HG02678 (cell line): Measurements from ENCODE around the gene ZNF205.

Experiments
- ATAC-seq: cut with Tn5 transposase; IDR thresholded peaks from one replicate; pipeline ENCODE4 v1.9.1; 2021; ENCODE audit warnings: mild to moderate bottlenecking, moderate library complexity; ENCODE audit not compliant: unreplicated experiment

Gene ZNF205

DNA sequence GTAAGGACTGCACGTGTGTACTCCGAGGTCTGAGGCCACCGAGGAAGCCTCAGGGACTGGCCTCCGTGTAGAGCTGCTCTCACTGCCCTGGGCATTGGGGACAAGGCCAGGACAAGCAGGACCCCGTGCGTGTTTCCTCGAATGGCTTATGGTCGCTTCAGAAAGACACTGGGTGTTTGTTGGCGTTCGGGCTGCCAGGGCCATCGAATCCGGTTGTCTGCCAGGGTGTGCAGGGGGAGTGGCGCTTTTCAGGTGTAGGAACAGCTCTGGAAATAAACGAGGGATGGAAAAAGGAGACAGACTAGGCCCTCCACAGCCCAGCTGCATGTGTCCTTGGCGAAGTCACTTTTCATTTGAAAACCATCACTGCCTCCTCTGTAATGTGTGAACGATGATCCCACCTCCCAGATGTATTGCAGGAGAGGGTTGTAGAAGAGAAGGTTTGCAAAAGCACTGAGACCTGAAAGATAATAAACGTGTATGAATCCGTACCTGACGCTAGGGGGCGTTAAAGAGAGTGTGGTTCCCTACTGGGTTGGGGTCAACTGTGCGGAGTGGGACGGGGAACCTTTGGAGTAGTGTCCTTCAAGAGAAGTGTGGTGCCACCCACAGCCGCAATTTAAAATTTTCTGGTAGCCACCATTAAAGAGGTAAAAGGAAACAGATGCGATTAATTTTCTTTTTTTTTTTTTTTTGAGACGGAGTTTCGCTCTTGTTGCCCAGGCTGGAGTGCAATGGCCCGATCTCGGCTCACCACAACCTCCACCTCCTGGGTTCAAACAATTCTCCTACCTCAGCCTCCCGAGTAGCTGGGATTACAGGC lies 11.2 kb upstream of the ZNF205 start:
- no peak for ATAC-seq

DNA sequence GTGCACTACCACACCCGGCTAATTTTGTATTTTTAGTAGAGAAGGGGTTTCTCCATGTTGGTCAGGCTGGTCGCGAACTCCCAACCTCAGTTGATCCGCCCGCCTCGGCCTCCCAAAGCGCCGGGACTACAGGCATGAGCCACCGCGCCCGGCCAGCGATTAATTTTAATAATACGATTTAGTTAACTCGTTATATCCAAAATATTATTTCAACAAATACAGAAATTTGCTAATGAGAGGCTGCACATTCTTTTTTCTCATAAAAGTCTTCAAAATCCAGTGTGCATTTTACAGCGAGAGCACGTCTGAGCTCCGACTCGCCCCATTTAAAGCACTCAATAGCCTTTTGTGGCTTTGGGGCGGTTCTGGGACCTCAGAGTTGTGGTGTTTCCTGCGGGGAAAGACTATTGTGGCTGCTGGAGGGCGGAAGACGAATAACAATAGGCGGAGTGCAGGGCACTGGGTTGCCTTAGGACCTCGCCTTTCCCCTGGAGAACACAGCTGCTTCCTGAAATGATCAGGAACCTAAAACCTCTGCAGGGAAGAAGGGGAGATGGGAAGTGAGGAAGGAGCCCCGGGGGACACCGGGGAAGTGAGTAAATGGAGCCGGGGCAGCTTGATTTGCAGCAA lies 10.4 kb upstream of the ZNF205 start:
- ATAC-seq = no peak

DNA sequence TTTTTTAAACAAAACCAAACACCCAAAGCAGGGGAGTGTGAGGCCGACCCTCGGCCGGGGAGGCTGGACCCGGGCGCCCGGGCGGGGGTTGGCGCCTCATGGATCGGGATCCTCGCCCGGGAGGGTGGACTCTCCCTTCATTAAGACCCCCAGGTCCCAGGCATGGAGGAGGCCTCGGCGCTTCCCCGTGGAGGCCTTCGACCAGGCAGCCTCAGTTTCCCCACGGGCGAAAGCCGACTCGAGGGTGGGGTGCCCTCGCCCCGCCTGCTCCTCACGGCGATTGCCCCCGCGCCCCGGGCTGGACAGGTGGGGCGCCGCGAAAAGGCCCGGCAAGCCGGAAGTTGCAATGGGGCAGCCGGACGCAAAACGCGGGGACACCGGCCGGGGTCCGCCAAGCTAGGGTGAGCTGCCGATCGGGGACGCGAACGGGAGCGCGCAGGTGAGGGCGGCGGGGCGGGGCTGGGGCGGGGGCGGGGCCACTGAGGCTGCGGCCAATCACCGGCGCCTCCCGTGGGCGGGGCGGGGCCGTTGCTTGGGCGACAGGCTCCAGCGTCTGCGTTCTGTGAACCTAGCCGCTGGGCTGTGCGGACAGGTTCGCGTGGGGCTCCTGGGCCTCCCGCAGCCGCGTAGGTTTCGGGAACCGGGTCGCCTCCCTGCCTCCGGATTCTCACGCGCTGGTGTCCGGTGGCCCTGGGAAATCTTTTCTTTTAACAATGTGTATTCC lies 6.0 kb upstream of the ZNF205 start:
- peak; percentile 89 for ATAC-seq

DNA sequence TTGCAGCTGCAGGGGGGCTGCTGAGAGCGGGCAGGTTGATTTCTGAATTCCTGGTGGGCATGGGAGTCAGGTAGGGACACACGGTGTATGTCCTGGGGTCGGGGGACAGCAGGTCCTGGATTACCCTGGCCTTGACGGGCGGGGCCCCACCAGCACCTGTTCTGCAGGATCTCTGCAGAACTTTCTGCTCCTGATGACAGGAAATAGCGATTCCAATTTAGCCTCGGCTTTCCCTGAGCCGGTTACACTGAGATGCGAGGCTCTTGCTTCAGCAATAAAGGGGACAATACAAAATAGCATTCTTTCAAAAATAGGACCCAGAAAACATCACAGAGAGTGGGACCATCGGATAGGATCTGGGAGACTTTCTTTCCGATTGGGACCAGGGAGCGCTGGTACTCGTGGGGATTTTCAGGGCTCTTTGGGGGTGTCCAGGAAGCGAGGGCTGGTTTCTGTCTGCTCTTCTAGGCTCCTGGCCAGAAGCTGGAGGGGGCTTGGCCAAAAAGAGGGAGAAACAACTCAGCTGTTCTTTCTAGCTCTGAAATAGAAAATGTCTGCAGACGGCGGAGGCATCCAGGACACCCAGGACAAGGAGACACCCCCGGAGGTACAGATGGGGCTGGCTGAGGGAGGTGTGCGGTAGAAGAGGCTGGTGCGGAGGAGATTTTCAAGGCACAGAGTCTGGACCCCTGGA lies 642 bp downstream of the ZNF205 start:
- ATAC-seq = no peak

DNA sequence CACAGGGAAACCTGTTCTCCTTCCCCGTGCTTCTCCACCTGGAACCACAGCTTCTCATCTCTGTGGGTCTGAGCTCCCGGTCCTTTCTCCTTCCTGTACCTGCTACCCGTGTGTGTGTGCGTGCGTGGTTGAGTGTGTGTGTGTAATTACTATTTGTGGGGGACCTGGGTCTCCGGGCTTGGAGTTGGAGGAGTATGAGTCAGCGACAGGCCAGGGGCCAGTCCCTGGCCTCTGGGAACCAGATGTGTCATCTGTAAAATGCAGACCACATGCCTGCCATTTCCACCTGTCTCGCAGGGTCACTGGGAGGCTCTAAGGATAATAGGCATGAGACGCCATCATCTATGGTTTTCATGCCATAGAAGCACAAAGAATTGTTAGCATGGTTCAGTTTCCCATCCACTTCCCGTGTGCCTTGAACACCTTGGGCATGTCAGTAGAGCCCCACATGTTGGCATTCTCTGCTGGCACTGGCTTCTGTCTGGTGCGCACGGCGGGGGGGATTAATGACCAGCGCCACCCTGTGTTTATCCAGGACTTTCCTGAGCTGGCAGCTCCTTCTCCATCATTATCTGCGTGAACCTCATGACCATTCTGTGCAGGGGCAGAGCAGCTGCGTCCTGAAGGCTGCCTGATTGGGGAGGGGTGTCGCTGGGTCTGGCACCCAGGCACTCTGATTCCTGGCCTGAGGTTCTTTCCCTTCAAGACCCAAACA lies 1.5 kb downstream of the ZNF205 start:
- no peak for ATAC-seq

DNA sequence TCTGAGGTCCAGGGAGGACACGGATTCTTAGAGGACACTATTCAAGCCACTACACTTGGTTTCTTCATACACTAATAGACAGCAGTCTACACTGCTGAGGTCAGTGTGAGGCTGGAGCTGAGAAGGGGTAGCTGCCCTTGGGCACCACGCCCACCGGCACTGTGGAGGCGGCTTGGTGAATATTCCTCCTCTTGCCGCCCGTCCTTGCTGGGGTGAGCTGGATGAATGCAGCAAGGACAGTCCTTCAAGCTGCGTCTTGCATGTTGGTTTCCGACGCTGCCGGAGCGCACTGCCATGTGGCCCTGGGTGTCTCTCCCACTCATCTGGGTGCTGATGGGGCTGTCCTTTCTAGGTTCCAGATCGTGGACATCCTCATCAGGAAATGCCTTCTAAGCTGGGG lies 2.6 kb downstream of the ZNF205 start:
- ATAC-seq = no peak

DNA sequence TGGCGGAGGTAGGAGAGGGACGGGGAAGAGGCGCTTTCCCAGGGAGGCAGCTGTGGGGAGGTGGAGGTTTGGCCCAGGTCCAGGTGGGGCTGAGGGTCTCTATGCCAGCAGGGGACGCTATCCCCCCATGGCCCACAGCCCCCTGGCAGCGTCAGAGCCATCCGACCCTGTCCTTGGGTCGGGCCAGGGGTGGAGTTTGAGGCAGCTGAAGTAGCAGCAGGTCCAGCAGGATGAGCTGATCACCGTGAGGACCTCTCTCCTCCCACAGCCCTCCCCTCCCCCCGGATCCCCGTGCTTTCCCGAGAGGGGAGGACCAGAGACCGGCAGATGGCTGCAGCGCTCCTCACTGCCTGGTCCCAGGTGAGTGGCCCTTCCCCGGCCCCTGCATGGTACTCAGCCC lies 3.2 kb downstream of the ZNF205 start:
- ATAC-seq = no peak

DNA sequence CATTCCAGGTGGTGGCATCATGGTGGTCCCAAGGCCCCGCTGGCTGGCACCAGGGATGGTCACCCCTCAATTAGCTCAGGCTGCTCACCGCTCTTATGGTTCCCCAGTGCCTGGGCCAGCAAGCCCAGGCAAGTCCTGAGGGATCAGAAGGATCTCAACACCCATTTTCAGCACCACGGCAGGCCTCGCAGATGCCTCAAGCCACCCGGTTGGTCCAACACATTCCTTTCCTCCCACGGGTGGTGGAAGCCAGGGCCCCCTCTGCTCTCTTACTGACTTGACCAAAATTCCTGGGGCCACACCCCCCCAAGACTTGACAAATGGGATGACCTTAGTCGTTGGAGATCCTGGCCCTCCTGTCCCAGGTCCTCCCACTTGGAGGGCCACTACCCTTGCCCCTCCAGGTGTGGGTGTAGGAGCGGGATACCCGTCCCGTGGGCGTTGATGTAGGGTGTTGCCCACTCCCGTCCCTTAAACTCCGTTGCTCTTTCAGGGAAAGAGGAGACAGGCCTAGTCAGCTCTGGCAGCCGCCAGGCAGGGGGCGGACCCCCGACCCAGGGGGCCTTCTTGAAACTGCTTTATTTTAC lies 5.9 kb downstream of the ZNF205 start:
- ATAC-seq = no peak

DNA sequence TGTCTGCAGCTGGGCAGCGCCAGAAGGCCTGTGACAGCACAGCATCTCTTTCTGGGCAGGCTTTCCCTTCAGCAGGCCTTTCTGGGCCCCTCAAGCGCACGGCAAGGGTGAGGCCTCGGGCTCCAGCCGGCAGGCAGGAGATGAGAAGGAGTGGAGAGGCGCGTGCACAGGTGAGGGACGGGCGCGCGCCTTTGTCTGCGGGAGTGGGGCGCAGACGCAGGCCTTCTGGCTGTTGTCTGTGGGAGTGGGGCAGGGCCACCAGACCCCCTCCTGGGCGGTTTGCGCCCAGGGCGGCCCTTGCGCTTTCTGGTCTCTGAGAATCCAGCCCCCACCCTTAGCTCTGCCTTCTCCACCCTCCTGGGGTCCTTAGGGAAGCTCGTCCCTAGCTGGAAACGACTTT lies 6.5 kb downstream of the ZNF205 start:
- no peak for ATAC-seq

DNA sequence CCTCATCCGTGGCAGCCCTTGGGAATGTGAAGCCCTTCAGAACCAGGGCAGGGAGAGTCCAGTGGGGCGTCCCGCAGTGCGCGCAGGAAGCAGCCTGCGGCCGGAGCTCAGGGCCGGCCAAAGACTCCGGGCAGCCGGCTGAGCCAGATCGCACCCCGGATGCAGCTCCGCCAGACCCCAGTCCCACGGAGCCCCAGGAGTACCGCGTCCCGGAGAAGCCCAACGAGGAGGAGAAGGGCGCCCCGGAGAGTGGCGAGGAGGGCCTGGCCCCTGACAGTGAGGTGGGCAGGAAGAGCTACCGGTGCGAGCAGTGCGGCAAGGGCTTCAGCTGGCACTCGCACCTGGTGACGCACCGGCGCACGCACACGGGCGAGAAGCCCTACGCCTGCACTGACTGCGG lies 6.9 kb downstream of the ZNF205 start:
- ATAC-seq = no peak

DNA sequence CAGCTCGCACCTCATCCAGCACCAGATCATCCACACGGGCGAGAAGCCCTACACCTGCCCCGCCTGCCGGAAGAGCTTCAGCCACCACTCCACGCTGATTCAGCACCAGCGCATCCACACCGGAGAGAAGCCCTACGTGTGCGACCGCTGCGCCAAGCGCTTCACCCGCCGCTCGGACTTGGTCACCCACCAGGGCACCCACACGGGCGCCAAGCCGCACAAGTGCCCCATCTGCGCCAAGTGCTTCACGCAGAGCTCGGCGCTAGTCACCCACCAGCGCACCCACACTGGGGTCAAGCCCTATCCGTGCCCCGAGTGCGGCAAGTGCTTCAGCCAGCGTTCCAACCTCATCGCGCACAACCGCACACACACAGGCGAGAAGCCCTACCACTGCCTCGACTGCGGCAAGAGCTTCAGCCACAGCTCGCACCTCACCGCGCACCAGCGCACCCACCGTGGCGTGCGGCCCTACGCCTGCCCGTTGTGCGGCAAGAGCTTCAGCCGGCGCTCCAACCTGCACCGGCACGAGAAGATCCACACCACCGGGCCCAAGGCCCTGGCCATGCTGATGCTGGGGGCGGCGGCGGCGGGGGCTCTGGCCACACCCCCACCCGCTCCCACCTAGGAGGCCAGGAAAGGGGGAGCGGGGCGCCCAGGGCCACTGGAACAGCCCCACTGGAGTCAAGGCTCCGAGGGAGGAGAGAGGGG lies 7.5 kb downstream of the ZNF205 start:
- no peak for ATAC-seq

DNA sequence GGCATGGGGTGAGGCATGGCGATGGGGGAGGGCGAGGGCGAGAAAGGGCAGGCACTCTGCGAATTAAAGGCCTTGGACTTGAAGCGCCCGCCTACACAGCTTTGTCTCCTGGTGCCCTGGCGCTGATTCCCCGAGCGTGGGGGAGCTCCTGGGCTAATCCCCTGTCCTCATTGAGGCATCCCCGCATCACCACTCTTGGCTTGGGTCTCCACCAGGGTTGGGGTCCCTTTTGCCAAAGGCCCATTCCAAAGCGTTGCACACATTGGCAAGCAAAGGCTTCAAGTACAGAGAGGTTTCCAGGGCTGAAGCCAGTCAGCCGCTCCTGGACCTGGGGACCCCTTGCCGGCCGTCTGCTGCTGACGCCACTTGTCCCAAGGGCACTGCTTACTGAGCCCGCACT lies 8.0 kb downstream of the ZNF205 start:
- no peak for ATAC-seq

DNA sequence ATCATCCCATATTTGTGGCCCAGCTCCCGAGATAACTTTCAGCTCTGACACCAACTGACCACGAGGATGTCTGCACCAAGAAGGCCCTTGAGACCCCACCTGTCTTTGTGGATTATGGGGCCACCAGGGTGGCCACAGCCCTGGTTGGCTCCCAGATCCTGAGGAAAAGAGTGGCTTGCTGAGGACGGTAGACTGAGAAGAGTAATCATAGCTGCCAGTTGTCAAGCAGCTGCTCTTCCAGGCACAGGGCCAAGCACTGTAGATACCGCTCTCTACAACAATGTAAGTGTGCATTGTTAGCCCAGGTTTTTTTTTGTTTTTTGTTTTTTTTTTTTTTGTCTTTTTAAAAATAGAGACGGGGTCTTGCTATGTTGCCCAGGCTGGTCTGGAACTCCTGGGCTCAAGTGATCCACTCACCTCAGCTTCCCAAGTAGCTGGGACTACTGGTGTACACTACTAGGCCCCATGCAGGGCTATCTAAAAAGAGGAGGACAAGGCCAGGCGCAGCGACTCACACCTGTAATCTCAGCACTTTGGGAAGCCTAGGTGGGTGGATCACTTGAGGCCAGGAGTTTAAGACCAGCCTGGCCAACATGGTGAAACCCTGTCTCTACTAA lies 9.6 kb downstream of the ZNF205 start:
- ATAC-seq = no peak

DNA sequence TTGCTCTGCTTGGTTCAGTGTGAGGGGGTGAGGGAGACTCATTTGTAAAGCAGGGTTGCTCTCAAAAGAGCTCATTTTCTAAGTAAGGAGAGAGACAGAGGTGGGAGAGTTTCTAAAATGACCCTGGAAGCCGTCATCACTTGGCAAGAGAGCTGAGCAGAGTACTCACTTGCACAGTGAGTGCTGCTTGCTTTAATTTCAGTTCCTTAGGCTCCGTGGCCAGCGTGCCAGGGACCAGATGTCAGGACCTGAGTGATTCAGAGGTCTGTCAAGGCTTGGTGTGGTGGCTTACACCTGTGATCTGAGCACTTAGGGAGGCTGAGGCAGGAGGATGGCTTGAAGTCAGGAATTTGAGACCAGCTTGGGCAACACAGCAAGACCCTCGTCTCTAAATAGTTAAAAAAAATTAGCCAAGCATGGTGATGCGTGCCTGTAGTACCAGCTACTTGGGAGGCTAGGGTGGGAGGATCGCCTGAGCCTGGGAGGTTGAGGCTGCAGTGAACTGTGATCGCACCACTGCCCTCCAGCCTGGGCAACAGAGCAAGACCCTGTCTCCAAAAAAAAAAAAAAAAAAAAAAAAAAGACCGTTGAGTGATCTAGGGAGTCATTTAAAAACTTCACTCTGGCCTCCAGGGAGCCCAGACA lies 10.7 kb downstream of the ZNF205 start:
- no peak for ATAC-seq

DNA sequence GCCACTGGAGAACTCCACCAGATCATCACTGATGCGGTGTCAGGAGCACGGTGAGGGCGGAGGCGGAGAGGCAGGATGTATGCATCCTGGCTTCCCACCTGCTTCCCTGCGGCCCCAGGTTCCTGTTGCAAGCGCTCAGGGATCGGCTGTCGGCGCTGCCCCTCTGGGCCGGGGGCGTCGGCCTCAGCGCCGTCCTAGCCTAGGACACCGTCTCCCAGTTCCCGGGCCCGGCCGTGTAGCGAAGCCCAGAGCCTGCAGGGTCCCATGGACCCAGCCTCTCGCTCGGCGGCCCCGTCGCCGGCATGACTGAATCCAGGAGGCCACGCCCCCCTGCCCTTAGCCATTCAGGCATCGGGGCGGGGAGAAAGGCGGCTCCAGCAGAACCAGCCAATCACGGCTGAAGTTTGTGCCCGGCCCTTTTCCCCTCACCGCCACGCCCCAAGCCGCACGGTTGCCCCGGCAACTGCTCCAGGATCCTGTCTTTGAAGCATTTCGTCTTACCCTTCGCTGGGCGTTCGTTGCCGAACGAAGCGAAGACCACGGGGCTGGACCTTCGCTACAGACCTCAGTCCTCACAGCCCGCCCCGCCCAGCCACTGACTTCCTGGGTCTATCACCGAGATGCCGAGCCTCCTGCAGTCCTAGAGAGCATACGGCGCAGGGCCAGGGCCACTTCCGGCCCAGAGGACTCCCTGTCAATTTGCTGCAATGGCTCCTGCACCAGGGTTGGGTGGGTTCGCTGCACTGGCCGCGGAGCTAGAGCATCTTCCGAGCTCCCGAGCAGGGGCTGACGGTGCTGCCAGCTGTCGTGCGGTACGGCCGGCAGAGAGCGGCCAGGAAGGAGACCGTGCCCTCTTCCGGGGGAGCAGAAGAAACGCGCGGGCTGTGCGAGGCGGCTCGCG lies 11.8 kb downstream of the ZNF205 start:
- ATAC-seq = peak; percentile 88

DNA sequence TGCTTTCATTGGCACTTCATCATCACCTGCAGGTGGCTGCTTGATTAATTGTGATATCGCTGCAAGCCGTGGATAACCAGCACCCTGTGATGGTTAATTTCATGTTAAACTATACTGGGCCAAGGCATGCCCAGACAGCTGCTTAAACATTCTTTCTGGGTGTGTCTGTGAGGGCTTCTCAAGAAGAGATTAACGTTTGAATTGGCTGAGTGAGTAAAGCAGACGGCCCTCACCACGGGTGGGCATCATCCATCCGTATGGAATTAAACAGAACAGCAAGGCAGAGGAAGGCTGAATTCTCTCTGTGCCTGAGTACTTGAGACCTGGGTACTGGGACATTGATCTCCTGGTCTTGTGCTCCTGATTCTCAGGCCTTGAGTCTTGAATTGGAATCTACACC lies 15.4 kb downstream of the ZNF205 start:
- no peak for ATAC-seq

DNA sequence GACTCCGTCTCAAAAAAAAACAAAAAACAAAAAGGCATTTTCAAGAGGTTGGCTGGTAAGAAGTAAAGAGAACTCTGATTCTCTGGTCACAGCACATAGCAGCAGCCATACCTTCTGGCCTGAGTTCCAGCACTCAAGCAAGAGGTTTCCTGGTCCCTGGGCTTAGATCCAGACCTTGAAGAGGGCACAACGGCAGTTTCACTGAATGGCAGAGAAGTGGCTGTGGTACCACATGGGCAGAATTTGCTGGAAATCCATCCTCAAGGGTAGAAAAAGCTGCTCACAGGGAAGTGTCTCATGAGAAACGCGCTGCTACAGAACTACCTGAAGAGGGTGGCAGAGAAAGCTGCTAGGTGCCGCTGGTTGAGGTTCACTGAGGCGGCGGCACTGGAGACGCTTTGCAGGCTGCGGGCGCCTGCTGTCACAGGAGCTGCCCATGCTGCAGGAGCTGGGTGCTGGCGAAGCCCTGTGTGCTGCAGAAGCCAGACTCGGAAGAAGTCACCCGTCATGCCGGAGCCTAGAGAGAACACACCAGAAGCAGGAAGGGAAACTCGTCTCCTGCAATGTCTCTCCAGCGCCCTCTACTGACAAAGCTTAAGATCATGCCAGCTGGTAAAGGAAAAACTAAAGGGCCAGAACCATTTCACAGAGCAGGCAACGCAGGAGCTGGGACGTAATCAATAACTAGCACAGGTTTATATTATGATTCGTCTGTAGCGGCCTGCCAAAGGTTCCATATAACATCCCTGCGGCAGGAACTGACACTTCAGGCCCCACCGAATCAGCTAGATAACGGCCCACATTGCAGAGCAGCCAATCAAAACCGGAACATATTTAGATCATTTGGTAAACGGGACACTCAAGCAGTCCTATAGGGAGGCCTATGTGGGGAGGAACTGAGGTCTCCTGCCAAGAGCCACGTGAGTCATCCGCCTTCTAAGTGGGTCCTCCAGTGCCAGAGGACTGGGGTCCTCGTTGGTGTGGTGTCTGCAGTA lies 17.0 kb downstream of the ZNF205 start:
- no peak for ATAC-seq
